Caco-2 (cell line): ENCODE data around the gene AP1AR. TPM values are rescaled to one million over a fixed set of nuclear protein-coding genes. Genes with fewer than 3 reads are reported as not detected.

ENCODE experiments used
- BruUV-seq: library from RNA; stranded (reverse); fragments of 400-500 nt; replicated peaks from 2 replicates; lab custom pipeline; 2021; lab: Mats Ljungman, UMichigan
- CTCF ChIA-PET: fragments of 300-600 bp; sonication (Branson Sonifier 250); formaldehyde crosslinking; loops from one replicate; lab custom pipeline; 2022; ENCODE audit warnings: antibody characterized with exemption; lab: Charles Lee
- POLR2A ChIA-PET: fragments of 300-600 bp; sonication (Branson Sonifier 250); formaldehyde crosslinking; loops from one replicate; lab custom pipeline; 2022; ENCODE audit warnings: antibody characterized with exemption; lab: Charles Lee
- DNase-seq, 2 experiments: peaks; one replicate each; pipeline versions ENCODE4 v3.0.0 to v3.0.0-alpha.2; 2020 to 2022
- H3K27me3 ChIP-seq: replicated peaks from 2 replicates; pipeline ENCODE4 v1.6.0; 2011; ENCODE audit warnings: low read length; ENCODE audit not compliant: control insufficient read depth, insufficient read depth
- H3K36me3 ChIP-seq: 2 replicates; pipeline ENCODE4 v1.5.1; 2011; ENCODE audit warnings: low read length; ENCODE audit not compliant: control insufficient read depth, insufficient read depth
- H3K4me1 ChIP-seq: fragments of 250-450 bp; sonication (Bioruptor Pico); 2 replicates; pipeline ENCODE4 v1.5.1; 2020; ENCODE audit warnings: mild to moderate bottlenecking
- H3K4me3 ChIP-seq: 2 replicates; pipeline ENCODE4 v1.5.1; 2011; ENCODE audit warnings: low read depth, mild to moderate bottlenecking, control low read depth, low read length
- H3K9me3 ChIP-seq: fragments of 250-450 bp; sonication (Bioruptor Pico); 2 replicates; pipeline ENCODE4 v1.5.1; 2020; ENCODE audit warnings: mild to moderate bottlenecking, moderate library complexity
- H3K27ac Mint-ChIP-seq: one replicate; pipeline ENCODE4 v1.8.0; 2022; ENCODE audit warnings: mixed read lengths; ENCODE audit not compliant: unreplicated experiment
- H3K27me3 Mint-ChIP-seq: one replicate; pipeline ENCODE4 v1.8.0; 2022; ENCODE audit warnings: mixed read lengths; ENCODE audit not compliant: insufficient read depth, unreplicated experiment
- H3K36me3 Mint-ChIP-seq: one replicate; pipeline ENCODE4 v1.8.0; 2022; ENCODE audit warnings: mild to moderate bottlenecking, mixed read lengths; ENCODE audit not compliant: insufficient read depth, unreplicated experiment
- H3K4me1 Mint-ChIP-seq: one replicate; pipeline ENCODE4 v1.8.0; 2022; ENCODE audit warnings: low read depth, mixed read lengths; ENCODE audit not compliant: unreplicated experiment
- H3K4me3 Mint-ChIP-seq: one replicate; pipeline ENCODE4 v1.8.0; 2022; ENCODE audit warnings: mild to moderate bottlenecking, moderate library complexity, mixed read lengths; ENCODE audit not compliant: unreplicated experiment
- H3K9me3 Mint-ChIP-seq: one replicate; pipeline ENCODE4 v1.8.0; 2022; ENCODE audit warnings: mixed read lengths; ENCODE audit not compliant: unreplicated experiment
- CTCF ChIP-seq, 2 experiments: fragments of 200-600 bp in 1 of 2; IDR thresholded peaks; 1 replicate in 1 of 2; 2 replicates in 1 of 2; pipeline versions ENCODE4 v1.5.1 to v1.8.0; 2011 to 2022; ENCODE audit warnings: antibody characterized with exemption in 1 of 2, control low read depth in 1 of 2, inconsistent platforms in 1 of 2, low read depth in 1 of 2, low read length in 1 of 2, mild to moderate bottlenecking in 1 of 2, moderate library complexity in 1 of 2; ENCODE audit not compliant: insufficient read depth in 1 of 2, severe bottlenecking in 1 of 2, unreplicated experiment in 1 of 2
- intact Hi-C: fragments of 100-400 bp; cut with micrococcal nuclease; formaldehyde crosslinking; loops from one replicate; pipeline ENCODE4 v1.10.0; 2022; ENCODE audit not compliant: unreplicated experiment
- total RNA-seq: library from RNA; stranded (reverse); gene quantifications from 2 replicates; pipeline ENCODE4 v1.2.3, GENCODE V29; 2022

Gene AP1AR
- total RNA-seq, 1 experiment from 2014 or later = 24.0 TPM

GRCh38 chr4:112318239-112319142 lies 86.9 kb downstream of the AP1AR start:
- no peak overlapping the region for H3K4me3 ChIP-seq
- no peaks in the 10 kb centered on the region for H3K4me1 Mint-ChIP-seq
- no peaks in the 10 kb centered on the region for H3K4me1 ChIP-seq
- H3K27ac Mint-ChIP-seq = no peak overlapping the region
- DNase-seq = no peak
- H3K4me3 Mint-ChIP-seq = no peak overlapping the region
- H3K9me3 ChIP-seq = no peaks in the 10 kb centered on the region
- no peaks in the 10 kb centered on the region for H3K27me3 Mint-ChIP-seq
- no peaks in the 10 kb centered on the region for H3K9me3 Mint-ChIP-seq
- H3K36me3 ChIP-seq = no peaks in the 10 kb centered on the region
- intact Hi-C loops = no loop called here
- BruUV-seq = no TSS peak
- TF ChIP-seq CTCF (IDR thresholded peaks at IDR 0.05; ENCODE audit: insufficient read depth in 1 of 2, low read depth in 1 of 2, low read length in 1 of 2, severe bottlenecking in 1 of 2, unreplicated experiment in 1 of 2) = no peak
- no peaks in the 10 kb centered on the region for H3K36me3 Mint-ChIP-seq
- POLR2A ChIA-PET = no interaction called here
- no peaks in the 10 kb centered on the region for H3K27me3 ChIP-seq
- CTCF ChIA-PET = no interaction called here

Other genes starting within 250 kb of the AP1AR start
- 1.0 and 1.1 TPM in 2 replicates for gene FAM241A, start 86.3 kb upstream of the AP1AR start, total RNA-seq
- 4.6 and 5.1 TPM in 2 replicates for gene TIFA, start 54.1 kb downstream of the AP1AR start, total RNA-seq
- gene ALPK1, start 65.6 kb downstream of the AP1AR start, total RNA-seq = 4.9 and 6.9 TPM in 2 replicates